Hindlimb muscle (tissue), 1 donor: ENCODE results near the gene PROM2. TPM values are rescaled to one million over a fixed set of nuclear protein-coding genes. Genes with fewer than 3 reads are reported as not detected.

Experiments
- DNase-seq: peaks from one replicate; pipeline ENCODE4 v3.0.0-alpha.2; 2013
- polyA plus RNA-seq: library from polyadenylated mRNA; unstranded; fragments of 120-200 nt; gene quantifications from one replicate; pipeline ENCODE4 v1.2.1, GENCODE V29; 2013; ENCODE audit not compliant: insufficient read length

The PROM2 gene
- polyA plus RNA-seq, 1 donor: 1.4 TPM

DNA sequence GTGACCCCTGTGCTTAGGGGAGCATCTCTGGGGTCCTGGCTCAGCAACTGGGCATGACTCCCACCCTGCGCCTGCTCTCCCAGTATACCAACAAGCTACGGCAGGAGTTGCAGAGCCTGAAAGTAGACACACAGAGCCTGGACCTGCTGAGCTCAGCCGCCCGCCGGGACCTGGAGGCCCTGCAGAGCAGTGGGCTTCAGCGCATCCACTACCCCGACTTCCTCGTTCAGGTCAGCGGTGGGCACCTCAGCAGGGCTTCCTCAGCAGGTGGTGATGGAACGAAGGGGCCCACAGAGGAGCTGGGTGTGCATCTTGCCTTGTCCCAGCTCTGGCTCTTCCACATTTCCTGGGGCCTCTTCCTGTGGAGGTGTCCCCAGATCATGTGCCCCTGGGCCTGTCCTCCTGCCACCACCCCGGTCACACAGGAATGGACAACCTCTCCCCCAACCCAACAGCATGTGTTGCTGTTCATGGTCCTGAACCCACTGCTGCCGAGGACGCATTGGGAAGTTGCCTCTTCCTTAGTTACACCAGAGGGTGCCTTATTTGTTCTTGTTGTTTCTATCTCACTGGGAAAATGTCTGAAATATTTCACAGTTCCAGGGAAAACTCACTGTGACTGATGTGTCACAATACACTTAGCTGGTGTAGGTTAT is 10.8 kb downstream of the PROM2 start:
- no peak for DNase-seq

GRCh38 chr2:95285542-95285932 is 11.3 kb downstream of the PROM2 start:
- DNase-seq: no peak

DNA sequence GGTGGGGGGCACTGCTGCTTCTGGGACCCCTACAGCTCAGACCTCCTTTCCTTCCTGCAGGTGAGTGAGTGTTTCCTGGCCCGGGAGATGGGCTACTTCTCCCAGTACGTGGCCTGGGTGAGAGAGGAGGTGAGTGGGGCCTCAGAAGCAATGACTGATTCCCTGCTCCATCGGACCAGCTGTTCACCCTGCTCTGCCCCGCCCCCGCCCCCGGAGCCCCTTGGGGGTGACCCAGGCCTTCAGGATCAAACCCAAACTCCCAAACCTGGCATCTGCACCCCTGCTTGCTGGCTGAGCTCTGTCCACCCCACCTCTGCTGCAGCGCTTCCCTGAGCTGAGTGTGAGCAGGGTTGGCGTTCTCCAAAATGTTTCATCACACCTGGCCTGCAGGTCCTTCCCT is 13.1 kb downstream of the PROM2 start:
- DNase-seq: no peak

DNA sequence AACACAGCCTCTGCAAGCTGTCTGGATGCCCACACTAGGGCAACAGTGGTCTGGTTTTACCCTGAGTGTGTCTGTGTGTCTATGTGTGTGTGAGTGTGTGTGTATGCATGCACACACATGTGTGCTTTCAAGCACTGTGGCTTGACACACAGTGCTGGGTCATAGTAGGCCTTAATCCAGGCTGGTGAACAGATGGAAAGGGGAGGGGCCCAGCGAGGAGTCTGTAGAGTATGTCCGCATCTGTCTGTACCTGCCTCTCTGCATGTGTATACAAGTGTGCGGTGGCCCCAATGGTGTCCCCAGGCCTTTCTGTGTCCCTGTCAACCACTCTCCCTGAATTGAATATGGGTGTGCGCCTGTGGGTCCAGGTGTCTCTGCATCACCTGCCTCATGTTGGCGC is 13.6 kb downstream of the PROM2 start:
- DNase-seq: no peak

GRCh38 chr2:95289253-95289652 is 15.0 kb downstream of the PROM2 start:
- DNase-seq: no peak

- DNase-seq: no peak
Observed at GRCh38 chr2:95291222-95291621, 17.0 kb downstream of the PROM2 start.

- no peak for DNase-seq
Observed at GRCh38 chr2:95292623-95293260, 18.5 kb downstream of the PROM2 start.

- no peak for DNase-seq
Observed at GRCh38 chr2:95294579-95295250, 20.5 kb downstream of the PROM2 start.

DNA sequence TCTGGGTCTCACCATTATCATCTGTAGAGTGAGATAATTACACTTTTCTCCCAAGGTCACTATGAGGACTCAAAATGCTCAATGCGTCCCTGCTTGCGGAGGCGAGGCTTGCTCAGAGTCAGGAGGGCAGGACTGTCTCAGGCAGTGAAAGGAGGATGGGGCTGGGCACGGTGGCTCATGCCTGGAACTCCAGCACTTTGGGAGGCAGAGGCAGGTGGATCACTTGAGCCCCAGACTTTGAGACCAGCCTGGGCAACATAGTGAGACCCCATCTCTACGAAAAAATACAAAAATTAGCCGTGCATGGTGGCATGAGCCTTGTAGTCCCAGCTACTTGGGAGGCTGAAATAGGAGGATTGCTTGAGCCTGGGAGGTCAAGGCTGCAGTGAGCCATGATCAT is 21.1 kb downstream of the PROM2 start:
- DNase-seq: no peak

DNA sequence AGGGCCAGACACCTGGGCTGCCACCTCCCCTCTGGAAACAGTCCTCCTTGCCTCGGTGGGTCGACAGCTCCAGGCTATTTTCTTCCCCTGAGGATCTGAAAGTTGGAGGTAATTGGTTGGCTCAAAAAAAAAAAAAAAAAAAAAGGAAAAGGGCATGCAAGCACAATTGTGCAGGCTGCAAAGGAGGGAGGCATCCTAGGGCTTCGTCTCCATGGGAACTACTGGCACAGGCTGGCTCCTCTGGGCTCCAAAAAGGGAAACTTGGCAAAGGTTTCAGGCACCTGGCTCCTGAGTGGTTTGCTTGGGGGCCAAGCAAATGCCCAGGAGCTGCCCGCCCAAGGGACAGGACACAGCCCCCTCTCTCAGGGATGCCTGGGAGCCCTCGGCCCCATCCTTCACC is 21.8 kb downstream of the PROM2 start:
- DNase-seq: no peak

DNA sequence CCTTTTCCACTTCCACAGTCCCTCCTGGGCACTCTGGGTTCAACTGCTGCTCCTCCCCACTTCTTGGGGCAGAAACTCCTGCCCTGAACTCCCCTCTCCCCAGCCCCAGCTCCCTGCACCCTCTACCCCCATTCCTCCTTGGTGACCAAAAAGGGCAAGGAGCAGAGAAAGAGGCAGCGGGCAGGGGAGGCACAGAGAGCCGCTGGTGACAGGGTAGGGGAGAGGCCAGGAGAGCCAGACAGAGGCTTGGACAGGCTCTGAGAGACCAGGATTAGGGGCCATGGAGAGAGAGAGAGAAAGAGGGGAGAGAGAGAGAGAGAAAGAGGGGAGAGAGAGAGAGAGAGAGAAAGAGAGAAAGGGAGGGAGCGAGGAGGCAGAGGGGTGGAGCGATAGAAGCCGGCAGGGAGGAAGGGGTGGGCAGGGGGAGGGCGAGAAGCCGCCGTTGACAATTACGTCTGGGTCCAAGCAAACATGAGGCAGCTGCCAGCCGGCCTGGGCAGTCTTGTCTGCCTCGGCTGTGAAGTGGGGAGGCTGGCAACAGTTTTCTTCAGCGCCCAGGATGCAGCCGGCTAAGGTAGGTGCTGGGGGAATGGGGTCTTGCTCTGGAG is 22.7 kb downstream of the PROM2 start, which contains the start of gene KCNIP3:
KCNIP3 (plus strand) TSS at position 468 of the 608 bp plus-strand sequence; CDS start at position 560, 92 bp downstream.
- DNase-seq: no peak

DNA sequence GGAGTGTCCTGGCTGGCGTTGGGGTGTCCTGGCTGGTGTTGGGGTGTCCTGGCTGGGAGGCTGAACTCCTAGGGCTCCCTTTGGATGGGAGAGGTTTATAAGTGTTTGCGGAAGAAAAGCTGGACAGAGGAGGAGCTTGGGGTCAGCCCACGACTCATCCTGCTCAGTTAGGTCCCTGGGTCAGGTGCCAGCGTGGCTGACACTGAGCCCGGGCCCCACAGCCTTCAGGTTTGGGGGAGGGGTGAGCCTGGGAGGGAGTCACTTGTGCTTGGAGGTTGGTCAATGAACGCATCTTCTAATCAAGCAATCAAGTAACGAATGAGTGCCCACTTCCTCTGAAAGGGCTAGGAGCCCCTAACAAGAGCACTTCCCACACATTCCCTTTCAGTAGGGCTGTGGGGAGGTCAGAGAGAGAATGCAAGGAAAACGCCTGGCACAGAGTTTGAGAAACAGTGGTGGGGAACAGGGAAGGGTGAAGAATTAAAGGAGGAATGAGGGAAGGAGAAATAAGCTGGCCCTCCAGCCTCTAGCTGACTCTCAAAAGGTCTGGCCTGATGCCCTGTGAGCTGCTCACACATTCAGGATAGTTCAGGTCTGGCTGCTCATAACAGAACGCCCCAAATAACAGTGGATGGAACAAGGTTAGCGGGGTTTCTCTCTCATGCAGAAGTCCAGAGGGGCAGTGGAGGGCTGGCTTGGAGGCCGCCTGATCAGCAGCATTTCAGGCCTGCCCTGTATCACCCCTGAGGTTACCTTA is 23.6 kb downstream of the PROM2 start:
- no peak for DNase-seq

DNA sequence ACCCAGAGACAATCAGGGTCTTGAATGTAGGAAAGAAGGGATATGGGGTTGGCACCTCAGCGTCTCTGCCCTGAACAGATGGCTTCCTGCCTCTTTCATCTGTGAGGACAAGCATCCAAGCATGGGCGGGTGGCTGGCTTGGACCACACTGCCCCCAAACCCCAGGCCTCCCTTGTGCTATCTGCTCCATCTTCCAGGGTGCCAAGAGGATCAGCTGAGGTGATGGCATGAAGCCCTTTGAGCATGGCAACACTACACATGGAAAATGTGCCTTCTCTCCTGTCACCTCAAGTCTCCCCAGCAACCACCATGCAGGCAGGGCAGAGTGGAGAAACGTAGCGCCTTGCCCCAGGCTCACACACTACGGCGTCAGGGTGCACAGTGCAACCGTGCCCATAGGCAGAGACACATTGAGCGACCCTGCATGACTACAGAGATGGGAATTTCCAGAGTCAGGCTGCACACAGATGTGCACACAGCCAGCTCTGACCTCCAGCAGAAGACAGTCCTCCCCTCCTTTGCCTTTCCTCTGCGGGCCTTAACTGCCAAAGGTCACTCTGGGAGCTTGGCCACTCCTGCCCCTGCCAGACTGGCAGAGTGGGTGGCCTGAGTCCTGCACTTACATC is 24.4 kb downstream of the PROM2 start:
- DNase-seq: no peak

GRCh38 chr2:95299961-95300360 is 25.7 kb downstream of the PROM2 start:
- DNase-seq: no peak

DNA sequence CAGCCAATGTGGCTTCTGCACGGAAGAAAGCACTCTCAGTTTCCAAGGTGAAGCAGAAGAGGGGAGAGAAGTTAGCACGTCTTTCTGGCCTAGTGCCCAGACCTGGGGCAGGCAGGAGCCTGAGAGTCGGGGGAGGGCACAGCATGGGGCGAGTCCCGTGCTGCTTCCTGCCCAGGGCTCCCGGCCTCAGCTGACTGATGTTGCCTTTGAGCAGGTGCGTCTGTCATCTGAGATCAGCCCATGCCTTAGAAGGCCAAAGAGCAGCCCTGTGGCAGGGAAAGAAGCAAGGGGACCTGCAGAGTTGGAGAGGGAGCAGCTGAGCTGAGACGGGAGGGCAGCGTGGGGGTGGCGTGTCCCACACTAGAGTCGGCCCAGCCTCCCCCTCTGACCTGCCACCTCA is 26.2 kb downstream of the PROM2 start:
- no peak for DNase-seq

- no peak for DNase-seq
Observed at GRCh38 chr2:95301186-95301585, 26.9 kb downstream of the PROM2 start.

DNA sequence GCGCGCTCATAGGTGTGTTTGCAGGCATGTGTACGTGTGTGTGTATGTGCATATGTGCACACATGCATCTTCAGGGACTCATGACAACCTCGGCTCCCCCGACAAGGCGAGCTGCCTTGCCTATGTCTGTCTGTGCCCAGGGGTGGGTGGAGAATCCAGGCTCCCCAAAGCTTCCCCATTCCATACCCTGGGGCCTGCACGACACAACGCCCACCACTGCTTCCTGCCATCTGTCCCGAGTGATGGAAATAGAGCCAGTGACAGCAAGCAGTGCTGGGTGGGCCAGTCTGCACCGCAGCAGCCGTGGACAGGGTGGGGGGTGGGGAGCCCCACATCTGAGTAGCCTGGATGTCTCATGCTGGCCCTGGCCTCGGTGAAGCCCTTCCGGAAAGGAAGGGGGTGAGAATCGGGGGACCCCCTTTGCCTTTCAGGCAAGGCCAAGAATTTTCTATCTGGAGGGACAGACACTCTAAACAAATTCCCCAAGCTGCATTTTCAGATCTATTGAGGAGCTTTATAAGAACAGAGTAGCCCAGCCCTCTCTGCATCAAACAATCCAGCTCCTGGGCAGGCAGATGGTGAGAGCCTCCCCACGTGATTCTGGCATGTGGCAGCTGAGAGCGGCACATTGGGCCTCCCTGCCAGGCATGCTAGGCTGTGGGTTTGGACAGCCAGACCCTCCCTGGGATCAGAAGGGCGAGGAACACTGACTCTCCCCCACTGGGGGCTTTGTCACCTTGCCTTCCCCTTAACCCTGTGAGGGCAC is 27.8 kb downstream of the PROM2 start:
- DNase-seq: no peak

GRCh38 chr2:95303191-95303919 is 29.1 kb downstream of the PROM2 start:
- DNase-seq: peak; percentile 57

GRCh38 chr2:95305380-95306061 is 31.3 kb downstream of the PROM2 start:
- no peak for DNase-seq

- DNase-seq: no peak
Observed at GRCh38 chr2:95306336-95306895, 32.2 kb downstream of the PROM2 start.
